Ovary (tissue), 9 donors: Measurements from ENCODE around the gene PRR23E. TPM values are rescaled to one million over a fixed set of nuclear protein-coding genes. Genes with fewer than 3 reads are reported as not detected.

Source experiments
- DNase-seq, 5 donors: peaks; one replicate each; pipeline ENCODE4 v3.0.0-alpha.2; 2019 to 2020
- H3K27ac ChIP-seq, 2 donors: fragments of 200-600 bp; one replicate each; pipeline versions ENCODE4 v1.5.1 to v1.8.0; 2019 to 2022
- H3K27me3 ChIP-seq: fragments of 200-600 bp; one replicate; pipeline ENCODE4 v1.8.0; 2022
- H3K36me3 ChIP-seq: fragments of 200-600 bp; sonication (generic); one replicate; pipeline ENCODE4 v1.5.1; 2019
- H3K4me1 ChIP-seq: one replicate; pipeline ENCODE4 v1.8.1; 2013; ENCODE audit warnings: mild to moderate bottlenecking, moderate library complexity; ENCODE audit not compliant: insufficient read depth
- H3K4me3 ChIP-seq: fragments of 200-600 bp; sonication (generic); one replicate; pipeline ENCODE4 v1.5.1; 2017
- H3K9me3 ChIP-seq, 2 donors: fragments of 200-600 bp in 1 of 2; sonication (generic) in 1 of 2; one replicate each; pipeline versions ENCODE4 v1.5.1 to v1.8.1; 2013 to 2019; ENCODE audit warnings: mild to moderate bottlenecking in 1 of 2, moderate library complexity in 1 of 2
- EP300 ChIP-seq: sonication (generic); formaldehyde crosslinking; IDR thresholded peaks from one replicate; pipeline ENCODE4 v1.6.1; 2017; ENCODE audit warnings: antibody characterized with exemption
- POLR2A ChIP-seq: fragments of 450-650 bp; IDR thresholded peaks from one replicate; pipeline ENCODE4 v1.6.1; 2017; ENCODE audit warnings: antibody characterized with exemption, mild to moderate bottlenecking, moderate library complexity
- WGBS, 3 donors: extraction: QIAGEN DNeasy Blood & Tissue Kit in 1 of 3; methylation state at CpG; one replicate each; pipeline versions ENCODE4 v1.1.5 to v1.1.7; 2013 to 2017; 5-methylcytosine and 5-hydroxymethylcytosine counted together
- intact Hi-C, 4 donors: fragments of 100-400 bp; cut with DNase I; formaldehyde crosslinking; loops; one replicate each; pipeline versions ENCODE4 v1.11.0 to v1.15.1; 2022 to 2023
- polyA plus RNA-seq, 2 donors: library from polyadenylated mRNA; stranded (reverse); fragments of 200-250 nt in 1 of 2; fragments of 350-450 nt in 1 of 2; fragmentation: Illumina TruSeq in 1 of 2; extraction: RNeasy Lipid Tissue Mini Kit (QIAGEN cat#74804) in 1 of 2; gene quantifications; one replicate each; pipeline ENCODE4 v1.2.3, GENCODE V29; 2013 to 2014
- total RNA-seq, 7 donors: library from RNA; depleted of rRNA in 2 of 7; stranded (reverse); fragments of >200 nt in 2 of 7; fragmentation: NEBNext Ultra II Directional in 3 of 7; extraction: Animal tissue kit (Norgen Biotek cat#: 25700) in 3 of 7; gene quantifications; one replicate each; pipeline versions ENCODE4 v1.1.0 to v1.2.4, GENCODE V29; 2016 to 2023
- TF ChIP-seq, protein P1 (sequence below), 3 donors: fragments of 450-650 bp in 2 of 3; fragments of 200-600 bp in 1 of 3; IDR thresholded peaks; one replicate each; pipeline versions ENCODE4 v1.5.1 to v1.8.0; 2016 to 2022; ENCODE audit warnings: antibody characterized with exemption in 3 of 3, mild to moderate bottlenecking in 1 of 3
- donor health status: DM: no; HTN: no; CAD: no; lungs with moderate emphysema.
- donor health status: DM: no; HTN: no; CAD: no.
- donor health status: Bipolar disorder and iron deficiency.
- donor health status: DM: yes; HTN: yes; CAD: no.
- donor health status: DM: no; HTN: no; CAD: no.
- donor health status: DM: yes; HTN: yes; CAD: no.

PRR23E gene
- total and polyA plus RNA-seq, 9 donors: 0.08 TPM; not detected in 8

DNA sequence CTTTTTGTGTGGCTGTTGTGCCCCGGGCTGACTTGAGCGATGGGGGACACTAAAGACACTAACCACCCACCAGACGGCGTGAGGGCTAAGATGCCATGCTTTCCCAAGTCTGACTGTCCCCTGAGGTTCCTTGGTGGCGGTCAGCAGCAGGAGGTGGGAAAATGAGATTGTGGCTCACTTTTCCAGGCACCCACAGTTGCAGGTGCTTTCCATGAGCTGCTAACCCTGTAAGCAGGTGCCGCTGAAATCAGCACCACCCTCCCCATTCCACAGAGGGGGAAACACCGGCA, 17.7 kb downstream of the PRR23E start:
- Histone ChIP-seq H3K4me1 (no peaks in the 10 kb centered on the region), H3K4me3 (no peak overlapping the region), H3K9me3 (no peaks in the 10 kb centered on the region), H3K27ac (no peak overlapping the region), H3K27me3 (no peaks in the 10 kb centered on the region), H3K36me3 (no peaks in the 10 kb centered on the region)
- intact Hi-C loops: no loop called here
- WGBS, 3 donors: 87 to 90% (median 88%) methylated on average over 7 of the region's 7 CpGs
- TF ChIP-seq EP300: no peak
- no peak for TF ChIP-seq POLR2A
- TF ChIP-seq, protein P1, sequence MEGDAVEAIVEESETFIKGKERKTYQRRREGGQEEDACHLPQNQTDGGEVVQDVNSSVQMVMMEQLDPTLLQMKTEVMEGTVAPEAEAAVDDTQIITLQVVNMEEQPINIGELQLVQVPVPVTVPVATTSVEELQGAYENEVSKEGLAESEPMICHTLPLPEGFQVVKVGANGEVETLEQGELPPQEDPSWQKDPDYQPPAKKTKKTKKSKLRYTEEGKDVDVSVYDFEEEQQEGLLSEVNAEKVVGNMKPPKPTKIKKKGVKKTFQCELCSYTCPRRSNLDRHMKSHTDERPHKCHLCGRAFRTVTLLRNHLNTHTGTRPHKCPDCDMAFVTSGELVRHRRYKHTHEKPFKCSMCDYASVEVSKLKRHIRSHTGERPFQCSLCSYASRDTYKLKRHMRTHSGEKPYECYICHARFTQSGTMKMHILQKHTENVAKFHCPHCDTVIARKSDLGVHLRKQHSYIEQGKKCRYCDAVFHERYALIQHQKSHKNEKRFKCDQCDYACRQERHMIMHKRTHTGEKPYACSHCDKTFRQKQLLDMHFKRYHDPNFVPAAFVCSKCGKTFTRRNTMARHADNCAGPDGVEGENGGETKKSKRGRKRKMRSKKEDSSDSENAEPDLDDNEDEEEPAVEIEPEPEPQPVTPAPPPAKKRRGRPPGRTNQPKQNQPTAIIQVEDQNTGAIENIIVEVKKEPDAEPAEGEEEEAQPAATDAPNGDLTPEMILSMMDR (IDR thresholded peaks at IDR 0.05): no peak
- peak in 1 of 5 donors; percentile 1 for DNase-seq

DNA sequence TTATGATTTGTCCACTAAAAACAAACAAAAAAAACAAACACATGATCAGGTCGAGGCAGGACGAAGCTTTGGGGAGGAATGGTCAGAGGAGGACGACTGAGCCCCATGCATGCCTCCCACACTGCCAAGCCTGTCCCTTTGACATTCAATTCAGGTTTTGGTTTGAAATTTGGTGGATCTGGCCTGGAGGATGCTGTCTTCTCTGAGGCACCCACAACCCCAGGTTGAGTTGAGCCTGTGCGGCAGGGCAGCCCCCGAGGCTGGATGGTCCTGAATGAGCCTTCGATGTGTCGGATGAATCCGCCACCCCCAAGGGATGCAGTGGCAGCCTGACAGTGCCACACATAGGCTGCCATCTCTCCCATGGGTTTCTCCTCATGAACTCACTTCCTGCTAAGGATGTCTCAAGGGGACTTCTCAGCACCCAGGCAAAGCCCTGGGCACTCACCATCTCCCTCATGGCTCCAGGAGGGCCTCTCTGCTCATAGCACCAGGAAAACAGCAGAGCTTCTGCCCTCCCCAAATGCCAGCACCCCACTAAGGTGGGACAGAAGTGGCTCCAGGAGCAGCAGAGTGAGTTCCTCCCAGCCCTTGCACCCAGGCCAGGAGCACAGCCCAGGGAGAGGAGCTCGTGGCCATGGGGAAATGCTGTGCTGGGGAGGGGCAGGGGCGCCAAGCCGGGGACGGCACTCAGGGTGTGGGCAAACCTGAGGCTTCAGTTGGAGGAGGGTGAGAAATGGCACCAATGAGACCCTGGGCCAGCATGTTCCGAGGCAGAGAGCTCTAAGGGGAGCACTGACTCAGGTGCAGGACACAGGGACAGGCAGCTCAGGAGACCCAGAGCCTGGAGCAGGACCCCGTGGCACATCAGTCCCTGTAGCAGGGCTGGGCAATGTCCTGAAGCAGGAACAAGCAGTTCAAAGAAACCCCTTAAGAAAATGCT, 18.5 kb downstream of the PRR23E start:
- intact Hi-C loops: no loop called here
- DNase-seq: peak in 1 of 5 donors; percentile 6
- WGBS, 3 donors: 86 to 91% (median 88%) methylated on average over 14 of the region's 14 CpGs
- Histone ChIP-seq H3K4me1 (no peaks in the 10 kb centered on the region), H3K27ac (no peak overlapping the region), H3K36me3 (no peaks in the 10 kb centered on the region), H3K9me3 (no peaks in the 10 kb centered on the region), H3K4me3 (no peak overlapping the region), H3K27me3 (no peaks in the 10 kb centered on the region)
- TF ChIP-seq EP300 (no peak), POLR2A (no peak)
- TF ChIP-seq, protein P1 (IDR thresholded peaks at IDR 0.05): no peak

DNA sequence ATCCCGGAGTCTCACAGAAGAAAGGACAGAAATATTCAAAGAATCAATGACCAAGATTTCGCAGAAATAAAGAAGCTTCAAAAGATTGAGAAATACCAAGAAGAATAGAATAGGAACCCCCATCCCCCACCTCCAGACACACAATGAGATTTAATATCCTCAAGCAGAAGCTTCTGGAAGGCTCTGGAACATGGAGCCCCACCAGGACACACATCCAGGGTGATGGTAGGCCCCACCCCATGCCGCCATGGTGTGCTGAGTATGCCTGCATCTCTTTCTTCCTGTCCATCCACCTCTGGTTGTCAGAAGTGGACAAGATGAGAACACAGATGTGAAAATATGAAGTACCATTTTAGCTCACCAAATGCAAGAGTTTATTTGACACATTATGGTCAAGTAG, 19.3 kb downstream of the PRR23E start:
- Histone ChIP-seq H3K4me1 (no peaks in the 10 kb centered on the region), H3K4me3 (no peak overlapping the region), H3K36me3 (no peaks in the 10 kb centered on the region), H3K9me3 (no peaks in the 10 kb centered on the region), H3K27ac (no peak overlapping the region), H3K27me3 (no peaks in the 10 kb centered on the region)
- 94 to 97% (median 95%) methylated on average over 3 of the region's 3 CpGs for WGBS, 3 donors
- intact Hi-C loops: no loop called here
- DNase-seq: no peak
- TF ChIP-seq, protein P1 (IDR thresholded peaks at IDR 0.05): no peak
- TF ChIP-seq POLR2A (no peak), EP300 (no peak)

DNA sequence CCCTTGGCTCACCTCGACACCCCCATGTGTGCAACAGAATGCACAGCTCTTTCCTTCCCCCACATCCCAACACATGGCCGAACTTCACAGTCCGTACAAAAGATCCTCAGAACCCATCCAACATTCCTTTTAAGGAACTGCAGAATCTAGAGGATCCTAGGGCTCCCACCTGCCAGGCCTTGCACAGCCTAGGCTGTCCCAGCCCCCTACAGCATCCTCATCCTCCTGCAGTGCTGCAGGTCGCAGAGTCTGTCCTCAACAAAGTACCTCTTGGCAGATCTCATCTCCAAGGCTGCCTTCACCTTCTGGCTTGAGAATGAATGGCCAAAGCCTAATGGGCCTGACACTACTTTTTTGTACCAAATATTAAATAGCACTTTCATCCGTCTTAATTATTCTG, 19.8 kb downstream of the PRR23E start:
- Histone ChIP-seq H3K9me3 (no peaks in the 10 kb centered on the region), H3K4me3 (no peak overlapping the region), H3K27ac (no peak overlapping the region), H3K4me1 (no peaks in the 10 kb centered on the region), H3K27me3 (no peaks in the 10 kb centered on the region), H3K36me3 (no peaks in the 10 kb centered on the region)
- 80 to 92% (median 83%) methylated on average over 5 of the region's 5 CpGs for WGBS, 3 donors
- no peak for DNase-seq
- TF ChIP-seq, protein P1 (IDR thresholded peaks at IDR 0.05): no peak
- no peak for TF ChIP-seq EP300
- TF ChIP-seq POLR2A: no peak
- intact Hi-C loops: no loop called here
